CD4-positive, alpha-beta T cell (primary cell): ENCODE results near the gene NPIPB6. TPM values are rescaled to one million over a fixed set of nuclear protein-coding genes. Genes with fewer than 3 reads are reported as not detected.

Experiments used
- ATAC-seq: fragments of 200-7000 bp; cut with Tn5 transposase; one replicate; pipeline ENCODE4 v1.10.0; 2022; ENCODE audit warnings: mild to moderate bottlenecking; ENCODE audit not compliant: poor library complexity
- CTCF ChIA-PET: fragments of 350-600 bp; sonication (Branson Sonifier 250); formaldehyde crosslinking; loops from one replicate; lab custom pipeline; 2021; ENCODE audit warnings: antibody characterized with exemption, inconsistent platforms; lab: Charles Lee
- POLR2A ChIA-PET: fragments of 350-600 bp; sonication (Branson Sonifier 250); formaldehyde crosslinking; loops from one replicate; lab custom pipeline; 2021; ENCODE audit warnings: antibody characterized with exemption, inconsistent platforms; lab: Charles Lee
- DNase-seq, 14 experiments: peaks; one replicate each; pipeline ENCODE4 v3.0.0-alpha.2; 2013 to 2020; ENCODE audit warnings: mixed read lengths in 2 of 14
- H3K27ac ChIP-seq, 2 donors: one replicate each; pipeline versions ENCODE4 v1.5.1 to v1.7.0; 2013; ENCODE audit warnings: low read length in 2 of 2, low read depth in 1 of 2, mild to moderate bottlenecking in 1 of 2
- H3K27me3 ChIP-seq, 2 experiments: 1 replicate in 1 of 2; 2 replicates in 1 of 2; pipeline versions ENCODE4 v1.6.1 to v1.7.0; 2013; ENCODE audit warnings: low read length in 2 of 2, control low read depth in 1 of 2, mild to moderate bottlenecking in 1 of 2, moderate library complexity in 1 of 2; ENCODE audit not compliant: insufficient read depth in 2 of 2, control insufficient read depth in 1 of 2
- H3K36me3 ChIP-seq: one replicate; pipeline ENCODE4 v1.6.1; 2013; ENCODE audit warnings: low read length, control low read depth; ENCODE audit not compliant: insufficient read depth
- H3K4me1 ChIP-seq: one replicate; pipeline ENCODE4 v1.6.1; 2013; ENCODE audit warnings: low read length, control low read depth; ENCODE audit not compliant: insufficient read depth
- H3K4me3 ChIP-seq: one replicate; pipeline ENCODE4 v1.5.1; 2013; ENCODE audit warnings: mild to moderate bottlenecking, low read length, moderate library complexity
- H3K9me3 ChIP-seq, 2 experiments: 1 replicate in 1 of 2; 2 replicates in 1 of 2; pipeline versions ENCODE4 v1.6.1 to v1.7.0; 2013; ENCODE audit warnings: low read length in 2 of 2, mild to moderate bottlenecking in 2 of 2, control low read depth in 1 of 2, moderate library complexity in 1 of 2; ENCODE audit not compliant: control insufficient read depth in 1 of 2, insufficient read depth in 1 of 2
- H3K27ac Mint-ChIP-seq: one replicate; pipeline ENCODE4 v1.8.0; 2020; ENCODE audit warnings: mixed read lengths
- H3K27me3 Mint-ChIP-seq: one replicate; pipeline ENCODE4 v1.8.0; 2021; ENCODE audit warnings: mixed read lengths
- H3K36me3 Mint-ChIP-seq: one replicate; pipeline ENCODE4 v1.8.0; 2021; ENCODE audit warnings: low read depth, mixed read lengths
- H3K4me1 Mint-ChIP-seq: one replicate; pipeline ENCODE4 v1.8.0; 2021; ENCODE audit warnings: low read depth, mixed read lengths
- H3K4me3 Mint-ChIP-seq: one replicate; pipeline ENCODE4 v1.8.0; 2020; ENCODE audit warnings: mild to moderate bottlenecking, mixed read lengths
- H3K9me3 Mint-ChIP-seq: one replicate; pipeline ENCODE4 v1.8.0; 2020; ENCODE audit warnings: mixed read lengths
- CTCF ChIP-seq: fragments of 200-600 bp; IDR thresholded peaks from one replicate; pipeline ENCODE4 v1.8.0; 2022; ENCODE audit warnings: antibody characterized with exemption, mild to moderate bottlenecking
- intact Hi-C, 2 experiments: fragments of 100-400 bp; cut with DNase I in 1 of 2; cut with micrococcal nuclease in 1 of 2; formaldehyde crosslinking; loops; one replicate each; pipeline versions ENCODE4 v1.15.1 to v1.9.0; 2023 to 2025; cut with DNase I, micrococcal nuclease
- total RNA-seq, 174 experiments: library from RNA in 2 of 174; stranded (reverse) in 2 of 174; gene quantifications; one replicate each; pipeline ENCODE4 v1.2.3 and lab custom pipeline; 2021 to 2026

Gene NPIPB6
- total RNA-seq, 2 experiments from 2014 or later = 2.3 to 2.4 TPM

GRCh38 chr16:28297784-28298510, 65.4 kb downstream of the NPIPB6 start:
- H3K27ac Mint-ChIP-seq = peak overlapping the region; percentile 78
- peaks cover 66% of the 10 kb centered on the region for H3K4me1 Mint-ChIP-seq
- Histone ChIP-seq H3K27me3 (no peaks in the 10 kb centered on the region), H3K9me3 (no peaks in the 10 kb centered on the region), H3K27ac (peak overlapping the region in 1 of 2 donors; percentile 23), H3K4me1 (peaks cover 89% of the 10 kb centered on the region), H3K36me3 (no peaks in the 10 kb centered on the region), H3K4me3 (peak overlapping the region; percentile 11)
- no peaks in the 10 kb centered on the region for H3K9me3 Mint-ChIP-seq
- peaks cover 32% of the 10 kb centered on the region for H3K36me3 Mint-ChIP-seq
- POLR2A ChIA-PET = interaction anchor here (0.6 to 7.4 kb wide), 4 partner anchors 11 to 149 kb away, joined by 3 to 50 read pairs (median 6); no protein-coding TSS in a partner anchor
- H3K27me3 Mint-ChIP-seq = no peaks in the 10 kb centered on the region
- peak in 4 of 14 experiments; percentile 42 to 61 (median 46) for DNase-seq
- peak; percentile 49 for ATAC-seq
- TF ChIP-seq CTCF = no peak
- CTCF ChIA-PET = interaction anchor here (1.2 to 2.2 kb wide), 2 partner anchors 19 to 20 kb away, joined by 5 to 7 read pairs; no protein-coding TSS in a partner anchor
- intact Hi-C loops = no loop called here
- peak overlapping the region; percentile 85 for H3K4me3 Mint-ChIP-seq

GRCh38 chr16:28297308-28297707, 66.0 kb downstream of the NPIPB6 start:
- Histone ChIP-seq H3K36me3 (no peaks in the 10 kb centered on the region), H3K9me3 (no peaks in the 10 kb centered on the region), H3K27me3 (no peaks in the 10 kb centered on the region), H3K4me3 (peak overlapping the region; percentile 11), H3K27ac (peak overlapping the region; percentile 0 to 23), H3K4me1 (peaks cover 90% of the 10 kb centered on the region)
- Mint-ChIP-seq H3K27me3 (no peaks in the 10 kb centered on the region), H3K27ac (peak overlapping the region; percentile 78), H3K9me3 (no peaks in the 10 kb centered on the region), H3K4me1 (peaks cover 60% of the 10 kb centered on the region), H3K4me3 (peak overlapping the region; percentile 85), H3K36me3 (peaks cover 25% of the 10 kb centered on the region)
- ATAC-seq (no peak), DNase-seq (no peak)
- CTCF ChIA-PET = interaction anchor here (1.2 to 2.2 kb wide), 2 partner anchors 20 kb away, joined by 5 to 7 read pairs; no protein-coding TSS in a partner anchor
- POLR2A ChIA-PET = interaction anchor here (0.6 to 7.4 kb wide), 5 partner anchors 9 to 149 kb away, joined by 3 to 50 read pairs (median 4); no protein-coding TSS in a partner anchor
- TF ChIP-seq CTCF = no peak
- intact Hi-C loops = no loop called here

- peaks cover 69% of the 10 kb centered on the region for H3K4me1 Mint-ChIP-seq
- peaks cover 86% of the 10 kb centered on the region for H3K4me1 ChIP-seq
- no peak for ATAC-seq
- no peaks in the 10 kb centered on the region for H3K9me3 Mint-ChIP-seq
- H3K4me3 ChIP-seq = peak overlapping the region; percentile 97
- peak overlapping the region; percentile 85 for H3K4me3 Mint-ChIP-seq
- CTCF ChIA-PET = no interaction called here
- TF ChIP-seq CTCF = no peak
- POLR2A ChIA-PET = interaction anchor here (1.1 to 7.4 kb wide), 3 partner anchors 14 to 19 kb away, joined by 3 to 50 read pairs (median 5); no protein-coding TSS in a partner anchor
- peak overlapping the region; percentile 69 for H3K27ac Mint-ChIP-seq
- H3K27me3 Mint-ChIP-seq = no peaks in the 10 kb centered on the region
- H3K36me3 Mint-ChIP-seq = peaks cover 24% of the 10 kb centered on the region
- H3K27me3 ChIP-seq = no peaks in the 10 kb centered on the region
- no peaks in the 10 kb centered on the region for H3K9me3 ChIP-seq
- DNase-seq = no peak
- intact Hi-C loops = loop anchor here in 1 of 2 experiments (2.0 kb wide), 1 partner anchor 16 kb away; no protein-coding TSS in a partner anchor
- no peaks in the 10 kb centered on the region for H3K36me3 ChIP-seq
- H3K27ac ChIP-seq = no peak overlapping the region
Observed at GRCh38 chr16:28295276-28295675, 68.0 kb downstream of the NPIPB6 start.
